PC-3 (cell line): ENCODE data around the gene GIMD1.

Source experiments
- CTCF ChIP-seq: fragments of 300-600 bp; sonication (generic); conservative IDR thresholded peaks from 2 replicates; pipeline ENCODE4 v1.5.1; 2017; ENCODE audit warnings: antibody characterized with exemption, low read depth, mild to moderate bottlenecking, low read length
- EZH2 ChIP-seq: fragments of 300-600 bp; sonication (generic); IDR thresholded peaks from one replicate; pipeline ENCODE4 v1.6.1; 2017; ENCODE audit warnings: antibody characterized with exemption, mild to moderate bottlenecking, low read length; ENCODE audit not compliant: unreplicated experiment
- EZH2phosphoT487 ChIP-seq: fragments of 300-600 bp; sonication (generic); IDR thresholded peaks from 2 replicates; pipeline ENCODE4 v1.6.1; 2018; ENCODE audit warnings: mild to moderate bottlenecking, antibody characterized with exemption, low read length, borderline replicate concordance

- TF ChIP-seq CTCF: no peak
- no peak for TF ChIP-seq EZH2
- TF ChIP-seq EZH2phosphoT487: no peak
These were observed 16.3 kb upstream of the GIMD1 start for GRCh38 chr4:106384878-106385277.
